Measurements from ENCODE around the gene KCNMB2. TPM values are rescaled to one million over a fixed set of nuclear protein-coding genes. Genes with fewer than 3 reads are reported as not detected.

Gene KCNMB2
- total RNA-seq, 4 donors from 2014 or later, result not detected

DNA sequence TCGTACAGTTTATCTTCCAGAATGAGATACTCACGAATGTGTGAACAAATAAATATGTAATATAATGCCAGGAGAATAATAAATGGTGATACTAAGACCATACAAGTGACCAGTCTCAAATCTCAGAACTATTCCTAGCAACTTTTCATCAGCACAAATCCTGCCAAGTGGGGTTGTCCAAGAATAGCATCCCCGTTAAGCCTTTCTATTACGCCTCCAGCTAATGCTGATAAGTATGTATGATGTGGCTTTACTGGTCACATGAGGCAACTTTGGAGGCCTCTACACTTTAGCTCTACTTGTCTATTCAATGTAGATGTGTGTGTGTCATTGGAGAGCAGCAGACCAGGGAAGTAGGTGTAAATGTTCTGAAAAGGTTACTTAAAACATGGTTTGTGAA is 129.5 kb downstream of the KCNMB2 start:
- DNase-seq, result no peak
- TF ChIP-seq CTCF (IDR thresholded peaks at IDR 0.05) (no peak), POLR2A (IDR thresholded peaks at IDR 0.05) (no peak)
- H3K27me3 ChIP-seq, result no peaks in the 10 kb centered on the region
- no peaks in the 10 kb centered on the region for H3K36me3 ChIP-seq
- H3K4me1 ChIP-seq, result no peaks in the 10 kb centered on the region
- no peak overlapping the region for H3K4me3 ChIP-seq
- H3K27ac ChIP-seq, result no peak overlapping the region
- no peaks in the 10 kb centered on the region for H3K9me3 ChIP-seq

DNA sequence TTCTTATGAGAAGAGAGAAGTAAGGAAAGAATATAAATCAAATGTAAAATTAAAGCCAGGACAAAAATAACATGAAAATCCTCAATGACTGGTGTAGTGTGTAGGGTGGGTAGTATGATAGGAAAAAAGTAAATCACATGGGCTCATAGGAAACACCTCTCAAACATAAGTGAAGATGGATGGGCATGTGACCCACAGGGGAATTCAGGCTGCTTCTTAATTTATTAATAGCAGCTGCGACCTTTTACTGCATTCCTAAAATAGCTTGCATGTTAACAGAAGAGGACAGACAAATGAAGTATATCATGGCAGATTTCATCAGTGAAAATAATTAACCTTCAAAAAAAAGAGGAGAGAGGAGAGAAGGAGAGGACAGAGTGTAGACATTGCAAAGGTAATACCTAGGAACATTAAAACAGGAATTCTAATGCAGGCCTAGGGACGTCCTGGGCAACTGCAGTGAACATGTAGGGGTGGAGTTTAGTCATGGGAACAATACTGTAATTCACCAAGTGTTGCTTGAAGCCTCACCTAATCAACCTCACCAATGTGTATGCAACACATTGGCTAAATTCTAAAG is 132.9 kb downstream of the KCNMB2 start:
- TF ChIP-seq CTCF (IDR thresholded peaks at IDR 0.05), result no peak
- TF ChIP-seq POLR2A (IDR thresholded peaks at IDR 0.05), result no peak
- no peaks in the 10 kb centered on the region for H3K36me3 ChIP-seq
- H3K9me3 ChIP-seq, result no peaks in the 10 kb centered on the region
- no peak overlapping the region for H3K27ac ChIP-seq
- H3K27me3 ChIP-seq, result no peaks in the 10 kb centered on the region
- no peak overlapping the region for H3K4me3 ChIP-seq
- DNase-seq, result no peak
- H3K4me1 ChIP-seq, result no peaks in the 10 kb centered on the region

GRCh38 chr3:178669758-178670157 is 133.5 kb downstream of the KCNMB2 start:
- Histone ChIP-seq H3K4me1 (no peaks in the 10 kb centered on the region), H3K4me3 (no peak overlapping the region), H3K27ac (no peak overlapping the region), H3K36me3 (no peaks in the 10 kb centered on the region), H3K27me3 (no peaks in the 10 kb centered on the region), H3K9me3 (no peaks in the 10 kb centered on the region)
- no peak for DNase-seq
- TF ChIP-seq POLR2A (IDR thresholded peaks at IDR 0.05), result no peak
- no peak for TF ChIP-seq CTCF (IDR thresholded peaks at IDR 0.05)

DNA sequence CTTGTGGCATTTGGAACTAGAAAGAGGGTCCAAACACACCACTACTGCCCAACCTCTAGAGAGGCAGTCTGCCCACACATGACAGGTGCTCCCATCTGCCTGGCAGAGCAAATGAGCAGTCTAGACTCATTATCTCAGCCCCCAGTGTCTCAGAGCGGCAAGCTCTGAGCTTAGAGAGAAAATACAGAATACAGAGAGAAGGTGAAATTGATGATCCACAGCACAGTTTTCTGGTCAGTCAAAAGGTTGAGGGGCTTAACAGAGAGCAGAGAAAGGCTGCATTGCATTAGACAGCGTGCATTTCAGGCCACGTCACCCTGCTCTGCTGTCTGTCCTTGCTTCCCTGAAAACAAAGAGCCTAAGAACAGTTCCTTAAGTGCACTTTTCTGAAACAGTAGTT is 135.1 kb downstream of the KCNMB2 start:
- no peak for DNase-seq
- Histone ChIP-seq H3K27ac (no peak overlapping the region), H3K9me3 (no peaks in the 10 kb centered on the region), H3K36me3 (no peaks in the 10 kb centered on the region), H3K4me3 (no peak overlapping the region), H3K4me1 (no peaks in the 10 kb centered on the region), H3K27me3 (no peaks in the 10 kb centered on the region)
- TF ChIP-seq CTCF (IDR thresholded peaks at IDR 0.05) (no peak), POLR2A (IDR thresholded peaks at IDR 0.05) (no peak)

- no peak for TF ChIP-seq POLR2A (IDR thresholded peaks at IDR 0.05)
- TF ChIP-seq CTCF (IDR thresholded peaks at IDR 0.05), result no peak
- H3K36me3 ChIP-seq, result no peaks in the 10 kb centered on the region
- H3K9me3 ChIP-seq, result no peaks in the 10 kb centered on the region
- no peak overlapping the region for H3K27ac ChIP-seq
- no peaks in the 10 kb centered on the region for H3K27me3 ChIP-seq
- no peaks in the 10 kb centered on the region for H3K4me1 ChIP-seq
- no peak overlapping the region for H3K4me3 ChIP-seq
- DNase-seq, result no peak
Measured at GRCh38 chr3:178671791-178672190, 135.6 kb downstream of the KCNMB2 start.

DNA sequence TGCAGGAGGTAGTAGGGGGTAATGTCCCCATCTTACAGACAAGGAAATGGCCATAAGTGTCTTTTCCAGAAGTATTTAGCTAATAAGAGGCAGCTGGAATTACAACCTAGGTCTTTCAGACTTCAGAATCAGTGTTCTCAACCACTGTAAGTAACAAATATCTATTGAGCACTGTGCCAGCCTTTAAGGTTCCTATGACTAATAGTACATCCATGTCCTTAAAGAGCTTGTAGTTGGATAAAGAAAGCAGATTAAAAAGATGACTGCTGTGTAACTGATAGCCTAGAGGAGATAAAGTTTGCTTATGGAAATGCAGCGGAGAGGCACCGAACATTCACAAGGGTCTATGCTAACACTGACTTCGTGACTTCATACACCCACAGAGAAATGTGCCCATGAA is 136.0 kb downstream of the KCNMB2 start:
- Histone ChIP-seq H3K27me3 (no peaks in the 10 kb centered on the region), H3K4me1 (no peaks in the 10 kb centered on the region), H3K4me3 (no peak overlapping the region), H3K27ac (no peak overlapping the region), H3K36me3 (no peaks in the 10 kb centered on the region), H3K9me3 (no peaks in the 10 kb centered on the region)
- DNase-seq, result no peak
- no peak for TF ChIP-seq CTCF (IDR thresholded peaks at IDR 0.05)
- no peak for TF ChIP-seq POLR2A (IDR thresholded peaks at IDR 0.05)
